ENCODE data around the gene IRF4. TPM values are rescaled to one million over a fixed set of nuclear protein-coding genes. Genes with fewer than 3 reads are reported as not detected.

Gene IRF4
- total and polyA plus RNA-seq, 3 donors from 2014 or later: 1.8 to 7.4 (median 3.7) TPM

DNA sequence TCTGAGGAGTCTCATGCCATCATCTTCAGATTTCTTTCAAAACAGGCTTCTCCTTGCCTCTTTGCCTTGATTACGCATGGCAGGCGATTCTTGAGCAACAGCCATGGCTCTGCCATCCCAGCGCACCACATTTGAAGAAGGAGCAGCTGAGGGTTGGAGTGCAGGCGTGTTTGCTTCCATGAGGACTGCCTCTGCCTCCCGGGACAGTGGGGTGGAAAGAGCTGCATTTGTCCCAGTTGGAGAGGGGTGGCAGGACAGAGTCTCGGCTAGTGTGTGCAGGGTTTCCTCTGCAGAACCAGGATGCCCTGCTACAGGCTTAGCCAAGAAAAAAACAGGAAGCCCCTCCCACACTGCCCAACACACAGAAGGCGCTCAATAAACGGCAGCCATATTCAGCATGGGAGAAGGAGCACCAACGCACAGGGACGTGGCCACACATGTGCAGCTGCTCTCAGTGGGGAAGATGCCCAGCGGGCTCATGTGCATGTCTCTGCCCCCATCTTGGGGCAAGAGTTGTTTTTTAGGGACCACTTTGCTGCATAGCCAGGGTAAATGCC lies 36.6 kb downstream of the IRF4 start:
- TF ChIP-seq, protein P1, sequence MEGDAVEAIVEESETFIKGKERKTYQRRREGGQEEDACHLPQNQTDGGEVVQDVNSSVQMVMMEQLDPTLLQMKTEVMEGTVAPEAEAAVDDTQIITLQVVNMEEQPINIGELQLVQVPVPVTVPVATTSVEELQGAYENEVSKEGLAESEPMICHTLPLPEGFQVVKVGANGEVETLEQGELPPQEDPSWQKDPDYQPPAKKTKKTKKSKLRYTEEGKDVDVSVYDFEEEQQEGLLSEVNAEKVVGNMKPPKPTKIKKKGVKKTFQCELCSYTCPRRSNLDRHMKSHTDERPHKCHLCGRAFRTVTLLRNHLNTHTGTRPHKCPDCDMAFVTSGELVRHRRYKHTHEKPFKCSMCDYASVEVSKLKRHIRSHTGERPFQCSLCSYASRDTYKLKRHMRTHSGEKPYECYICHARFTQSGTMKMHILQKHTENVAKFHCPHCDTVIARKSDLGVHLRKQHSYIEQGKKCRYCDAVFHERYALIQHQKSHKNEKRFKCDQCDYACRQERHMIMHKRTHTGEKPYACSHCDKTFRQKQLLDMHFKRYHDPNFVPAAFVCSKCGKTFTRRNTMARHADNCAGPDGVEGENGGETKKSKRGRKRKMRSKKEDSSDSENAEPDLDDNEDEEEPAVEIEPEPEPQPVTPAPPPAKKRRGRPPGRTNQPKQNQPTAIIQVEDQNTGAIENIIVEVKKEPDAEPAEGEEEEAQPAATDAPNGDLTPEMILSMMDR (IDR thresholded peaks at IDR 0.05): no peak
- TF ChIP-seq POLR2A (IDR thresholded peaks at IDR 0.05): no peak
- intact Hi-C loops (cut with DNase I; ENCODE audit: low total_unique reads): no loop called here
- no peaks in the 10 kb centered on the region for H3K4me1 ChIP-seq
- WGBS, 2 donors: 90 to 96% methylated on average over 11 of the region's 11 CpGs
- no peaks in the 10 kb centered on the region for H3K27me3 ChIP-seq
- H3K27ac ChIP-seq: no peak overlapping the region
- no peaks in the 10 kb centered on the region for H3K36me3 ChIP-seq (ENCODE audit: low read depth, missing control alignments)
- no peak for DNase-seq
- H3K9me3 ChIP-seq: no peaks in the 10 kb centered on the region
- no peak overlapping the region for H3K4me3 ChIP-seq

DNA sequence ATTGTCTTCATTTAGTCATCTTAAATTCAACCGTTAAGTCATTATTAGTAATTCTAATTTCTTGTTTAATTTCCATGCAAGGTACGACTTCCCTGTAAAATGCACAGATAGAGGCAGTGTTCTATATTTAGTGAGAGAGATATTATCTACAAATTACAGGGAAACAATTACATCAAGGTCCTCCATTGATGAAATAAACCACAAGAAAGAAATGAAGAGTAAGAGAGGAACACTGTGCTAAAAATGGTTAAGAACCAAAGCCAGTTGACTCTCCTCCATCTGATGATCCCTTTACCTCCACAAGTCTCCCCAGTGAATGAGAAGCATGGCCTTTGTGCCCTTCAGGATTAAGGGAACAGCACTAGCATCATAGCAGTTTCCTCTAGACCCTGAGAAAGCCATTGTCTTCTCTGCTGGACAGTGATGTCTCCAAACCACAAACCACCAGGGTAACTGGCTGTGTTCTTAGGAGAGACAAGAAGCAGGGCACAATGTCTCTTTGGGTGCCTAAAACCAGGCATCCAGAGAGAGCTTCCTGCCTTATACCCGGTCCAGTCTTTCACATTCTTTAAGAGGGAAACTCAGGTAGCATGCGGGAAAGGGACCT lies 38.1 kb downstream of the IRF4 start:
- Histone ChIP-seq H3K4me3 (no peak overlapping the region), H3K27ac (no peak overlapping the region), H3K9me3 (no peaks in the 10 kb centered on the region), H3K36me3 (ENCODE audit: low read depth, missing control alignments) (no peaks in the 10 kb centered on the region), H3K27me3 (no peaks in the 10 kb centered on the region), H3K4me1 (no peaks in the 10 kb centered on the region)
- DNase-seq: no peak
- 84 to 86% methylated on average over 4 of the region's 4 CpGs for WGBS, 2 donors
- intact Hi-C loops (cut with DNase I; ENCODE audit: low total_unique reads): no loop called here
- TF ChIP-seq, protein P1 (IDR thresholded peaks at IDR 0.05): no peak
- TF ChIP-seq POLR2A (IDR thresholded peaks at IDR 0.05): no peak

DNA sequence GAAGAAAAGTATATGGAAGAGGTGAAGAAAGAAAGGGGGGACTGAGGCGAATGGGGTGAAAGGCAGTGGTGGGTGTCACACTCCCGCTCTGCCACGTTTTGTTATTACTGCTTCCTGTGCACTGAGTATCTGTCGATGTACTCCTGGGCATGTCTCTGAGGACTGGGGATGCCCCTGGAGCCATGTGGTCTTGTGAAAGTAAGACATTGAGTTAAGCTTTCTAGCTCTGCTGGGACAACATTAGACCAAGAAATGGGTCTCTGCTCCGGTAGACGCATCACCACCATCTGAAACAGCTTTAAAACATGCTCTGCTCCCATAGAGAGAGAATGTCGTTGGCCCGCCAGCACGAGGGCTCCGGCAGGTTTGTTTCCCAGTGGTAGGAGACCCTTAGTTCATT lies 40.0 kb downstream of the IRF4 start:
- 90 to 96% methylated on average over 10 of the region's 10 CpGs for WGBS, 2 donors
- no peak for DNase-seq
- H3K36me3 ChIP-seq (ENCODE audit: low read depth, missing control alignments): no peaks in the 10 kb centered on the region
- H3K4me1 ChIP-seq: no peaks in the 10 kb centered on the region
- H3K4me3 ChIP-seq: no peak overlapping the region
- TF ChIP-seq, protein P1 (IDR thresholded peaks at IDR 0.05): no peak
- no peak for TF ChIP-seq POLR2A (IDR thresholded peaks at IDR 0.05)
- H3K27ac ChIP-seq: no peak overlapping the region
- intact Hi-C loops (cut with DNase I; ENCODE audit: low total_unique reads): no loop called here
- H3K9me3 ChIP-seq: no peaks in the 10 kb centered on the region
- H3K27me3 ChIP-seq: no peaks in the 10 kb centered on the region

DNA sequence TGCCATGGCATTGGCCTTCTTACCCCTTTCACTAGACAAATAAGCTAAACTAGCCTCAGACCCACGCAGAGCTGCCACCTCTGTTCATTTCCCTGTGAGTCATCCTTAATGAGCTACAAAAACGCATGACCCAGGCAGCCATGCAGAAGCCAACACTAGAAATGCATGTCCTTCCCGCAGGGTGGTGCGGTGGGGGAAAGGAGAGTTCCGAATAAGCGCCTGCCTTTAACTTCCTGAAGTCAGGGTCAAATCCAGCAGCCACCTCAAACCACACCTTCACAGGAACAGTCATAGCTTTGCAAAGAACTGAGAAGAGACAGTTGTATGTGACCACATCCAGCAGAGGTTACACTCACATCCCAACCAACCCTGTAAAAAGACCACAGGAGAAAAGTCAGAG lies 40.4 kb downstream of the IRF4 start:
- no peak overlapping the region for H3K27ac ChIP-seq
- no peaks in the 10 kb centered on the region for H3K9me3 ChIP-seq
- intact Hi-C loops (cut with DNase I; ENCODE audit: low total_unique reads): no loop called here
- no peak overlapping the region for H3K4me3 ChIP-seq
- WGBS, 2 donors: 71 to 88% methylated on average over 6 of the region's 6 CpGs
- H3K4me1 ChIP-seq: no peaks in the 10 kb centered on the region
- TF ChIP-seq POLR2A (IDR thresholded peaks at IDR 0.05): no peak
- TF ChIP-seq, protein P1 (IDR thresholded peaks at IDR 0.05): no peak
- no peaks in the 10 kb centered on the region for H3K27me3 ChIP-seq
- H3K36me3 ChIP-seq (ENCODE audit: low read depth, missing control alignments): no peaks in the 10 kb centered on the region
- DNase-seq: no peak

Data from testis (tissue), 3 donors.